ENCODE measurements around the gene CERK.
"Not testable (repeated sequence)": the region's sequence is repeated elsewhere in the genome, so short reads cannot be mapped to it uniquely, and the experiment has no call there.

The CERK gene

GRCh38 chr22:46641811-46642266 is 96.2 kb downstream of the CERK start:
- Histone ChIP-seq H3K27ac (ENCODE audit: low read depth, low read length) (peak overlapping the region; percentile 11), H3K27me3 (ENCODE audit: control insufficient read depth, insufficient read depth, low read length) (no peaks in the 10 kb centered on the region), H3K4me3 (ENCODE audit: low read length) (no peak overlapping the region), H3K9ac (ENCODE audit: low read length) (no peak overlapping the region), H3K4me1 (ENCODE audit: control insufficient read depth, insufficient read depth, low read length) (peaks cover 10% of the 10 kb centered on the region), H3K36me3 (ENCODE audit: control insufficient read depth, insufficient read depth, low read length) (no peaks in the 10 kb centered on the region)

GRCh38 chr22:46640293-46641055 is 97.6 kb downstream of the CERK start:
- Histone ChIP-seq H3K36me3 (ENCODE audit: control insufficient read depth, insufficient read depth, low read length) (no peaks in the 10 kb centered on the region), H3K27ac (ENCODE audit: low read depth, low read length) (no peak overlapping the region), H3K27me3 (ENCODE audit: control insufficient read depth, insufficient read depth, low read length) (no peaks in the 10 kb centered on the region), H3K9ac (ENCODE audit: low read length) (no peak overlapping the region), H3K4me3 (ENCODE audit: low read length) (no peak overlapping the region), H3K4me1 (ENCODE audit: control insufficient read depth, insufficient read depth, low read length) (peaks cover 10% of the 10 kb centered on the region)

- H3K27me3 ChIP-seq (ENCODE audit: control insufficient read depth, insufficient read depth, low read length) = no peaks in the 10 kb centered on the region
- H3K9ac ChIP-seq (ENCODE audit: low read length) = no peak overlapping the region
- H3K4me3 ChIP-seq (ENCODE audit: low read length) = no peak overlapping the region
- H3K27ac ChIP-seq (ENCODE audit: low read depth, low read length) = no peak overlapping the region
- H3K4me1 ChIP-seq (ENCODE audit: control insufficient read depth, insufficient read depth, low read length) = peaks cover 10% of the 10 kb centered on the region
- no peaks in the 10 kb centered on the region for H3K36me3 ChIP-seq (ENCODE audit: control insufficient read depth, insufficient read depth, low read length)
Measured at GRCh38 chr22:46639843-46640242, 98.2 kb downstream of the CERK start.

GRCh38 chr22:46638601-46639431 is 99.2 kb downstream of the CERK start:
- Histone ChIP-seq H3K36me3 (ENCODE audit: control insufficient read depth, insufficient read depth, low read length) (no peaks in the 10 kb centered on the region), H3K4me3 (ENCODE audit: low read length) (no peak overlapping the region), H3K4me1 (ENCODE audit: control insufficient read depth, insufficient read depth, low read length) (peaks cover 10% of the 10 kb centered on the region), H3K9ac (ENCODE audit: low read length) (no peak overlapping the region), H3K27ac (ENCODE audit: low read depth, low read length) (no peak overlapping the region), H3K27me3 (ENCODE audit: control insufficient read depth, insufficient read depth, low read length) (no peaks in the 10 kb centered on the region)

GRCh38 chr22:46637711-46638600 is 100.1 kb downstream of the CERK start:
- no peaks in the 10 kb centered on the region for H3K36me3 ChIP-seq (ENCODE audit: control insufficient read depth, insufficient read depth, low read length)
- peaks cover 10% of the 10 kb centered on the region for H3K4me1 ChIP-seq (ENCODE audit: control insufficient read depth, insufficient read depth, low read length)
- H3K4me3 ChIP-seq (ENCODE audit: low read length) = no peak overlapping the region
- H3K27me3 ChIP-seq (ENCODE audit: control insufficient read depth, insufficient read depth, low read length) = no peaks in the 10 kb centered on the region
- H3K9ac ChIP-seq (ENCODE audit: low read length) = no peak overlapping the region
- no peak overlapping the region for H3K27ac ChIP-seq (ENCODE audit: low read depth, low read length)

GRCh38 chr22:46636221-46637002 is 101.6 kb downstream of the CERK start:
- Histone ChIP-seq H3K27me3 (ENCODE audit: control insufficient read depth, insufficient read depth, low read length) (no peaks in the 10 kb centered on the region), H3K27ac (ENCODE audit: low read depth, low read length) (no peak overlapping the region), H3K4me1 (ENCODE audit: control insufficient read depth, insufficient read depth, low read length) (peaks cover under 1% of the 10 kb centered on the region), H3K9ac (ENCODE audit: low read length) (no peak overlapping the region), H3K4me3 (ENCODE audit: low read length) (no peak overlapping the region), H3K36me3 (ENCODE audit: control insufficient read depth, insufficient read depth, low read length) (no peaks in the 10 kb centered on the region)

- H3K36me3 ChIP-seq (ENCODE audit: control insufficient read depth, insufficient read depth, low read length) = no peaks in the 10 kb centered on the region
- no peak overlapping the region for H3K4me3 ChIP-seq (ENCODE audit: low read length)
- no peak overlapping the region for H3K27ac ChIP-seq (ENCODE audit: low read depth, low read length)
- H3K4me1 ChIP-seq (ENCODE audit: control insufficient read depth, insufficient read depth, low read length) = no peaks in the 10 kb centered on the region
- no peaks in the 10 kb centered on the region for H3K27me3 ChIP-seq (ENCODE audit: control insufficient read depth, insufficient read depth, low read length)
- no peak overlapping the region for H3K9ac ChIP-seq (ENCODE audit: low read length)
Measured at GRCh38 chr22:46635756-46636155, 102.3 kb downstream of the CERK start.

GRCh38 chr22:46634973-46635685 is 102.9 kb downstream of the CERK start:
- not testable (repeated sequence) for H3K36me3 ChIP-seq (ENCODE audit: control insufficient read depth, insufficient read depth, low read length); H3K9ac ChIP-seq (ENCODE audit: low read length); H3K27me3 ChIP-seq (ENCODE audit: control insufficient read depth, insufficient read depth, low read length); H3K4me1 ChIP-seq (ENCODE audit: control insufficient read depth, insufficient read depth, low read length); H3K27ac ChIP-seq (ENCODE audit: low read depth, low read length); H3K4me3 ChIP-seq (ENCODE audit: low read length)
